ENCODE data around the gene PDCD1LG2. TPM values are rescaled to one million over a fixed set of nuclear protein-coding genes. Genes with fewer than 3 reads are reported as not detected.

The PDCD1LG2 gene
- total and polyA plus RNA-seq, 4 donors = 0.46 to 2.5 (median 1.3) TPM

DNA sequence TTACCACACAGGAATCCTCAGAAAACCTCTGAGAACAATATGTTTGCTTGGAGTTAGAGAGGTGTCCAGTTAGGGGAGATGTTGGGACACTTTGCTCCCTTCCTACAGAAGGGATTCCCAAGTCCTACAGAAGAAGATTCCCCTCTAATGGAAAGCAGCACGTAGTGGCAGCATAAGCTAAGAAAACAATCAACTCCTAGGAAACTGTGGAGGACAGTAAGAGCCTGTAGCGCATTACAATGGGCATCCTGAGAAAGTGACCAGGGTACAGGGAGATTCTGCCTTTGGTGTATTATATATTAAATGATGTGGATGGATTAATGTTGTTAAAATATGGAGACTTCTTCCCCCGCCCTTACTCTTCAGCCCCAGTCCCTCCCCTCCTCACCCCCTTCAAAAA is 104.7 kb downstream of the PDCD1LG2 start:
- no peaks in the 10 kb centered on the region for H3K36me3 ChIP-seq (ENCODE audit: control insufficient read depth in 4 of 4, insufficient read depth in 3 of 4, low read depth in 1 of 4, low read length in 3 of 4)
- DNase-seq (ENCODE audit: low spot score) = no peak
- no peak overlapping the region for H3K27ac ChIP-seq (ENCODE audit: low read depth in 1 of 2, low read length in 2 of 2)
- H3K4me3 ChIP-seq (ENCODE audit: low read depth in 1 of 3, low read length in 3 of 3) = no peak overlapping the region
- H3K9me3 ChIP-seq (ENCODE audit: control insufficient read depth in 4 of 4, low read length in 3 of 4) = no peaks in the 10 kb centered on the region
- no peak for TF ChIP-seq GABPA (IDR thresholded peaks at IDR 0.05 in 1 of 2, conservative IDR thresholded peaks at IDR 0.05 in 1 of 2)
- no peak for TF ChIP-seq RAD21 (IDR thresholded peaks at IDR 0.05)
- TF ChIP-seq ZBTB33 (IDR thresholded peaks at IDR 0.05) = no peak
- no peak for TF ChIP-seq HNF4G (IDR thresholded peaks at IDR 0.05)
- no peak for TF ChIP-seq EGR1 (IDR thresholded peaks at IDR 0.05; ENCODE audit: low read depth in 2 of 2)
- TF ChIP-seq, protein P1, sequence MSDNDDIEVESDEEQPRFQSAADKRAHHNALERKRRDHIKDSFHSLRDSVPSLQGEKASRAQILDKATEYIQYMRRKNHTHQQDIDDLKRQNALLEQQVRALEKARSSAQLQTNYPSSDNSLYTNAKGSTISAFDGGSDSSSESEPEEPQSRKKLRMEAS (IDR thresholded peaks at IDR 0.05) = no peak
- no peak for TF ChIP-seq NR2F2 (IDR thresholded peaks at IDR 0.05)
- no peak for TF ChIP-seq CTCF (IDR thresholded peaks at IDR 0.05; ENCODE audit: low read depth, low read length, missing input control)
- TF ChIP-seq TAF1 (conservative IDR thresholded peaks at IDR 0.05) = no peak
- TF ChIP-seq RXRA (IDR thresholded peaks at IDR 0.05) = no peak
- TF ChIP-seq FOXA1 (IDR thresholded peaks at IDR 0.05) = no peak
- TF ChIP-seq, protein P2, sequence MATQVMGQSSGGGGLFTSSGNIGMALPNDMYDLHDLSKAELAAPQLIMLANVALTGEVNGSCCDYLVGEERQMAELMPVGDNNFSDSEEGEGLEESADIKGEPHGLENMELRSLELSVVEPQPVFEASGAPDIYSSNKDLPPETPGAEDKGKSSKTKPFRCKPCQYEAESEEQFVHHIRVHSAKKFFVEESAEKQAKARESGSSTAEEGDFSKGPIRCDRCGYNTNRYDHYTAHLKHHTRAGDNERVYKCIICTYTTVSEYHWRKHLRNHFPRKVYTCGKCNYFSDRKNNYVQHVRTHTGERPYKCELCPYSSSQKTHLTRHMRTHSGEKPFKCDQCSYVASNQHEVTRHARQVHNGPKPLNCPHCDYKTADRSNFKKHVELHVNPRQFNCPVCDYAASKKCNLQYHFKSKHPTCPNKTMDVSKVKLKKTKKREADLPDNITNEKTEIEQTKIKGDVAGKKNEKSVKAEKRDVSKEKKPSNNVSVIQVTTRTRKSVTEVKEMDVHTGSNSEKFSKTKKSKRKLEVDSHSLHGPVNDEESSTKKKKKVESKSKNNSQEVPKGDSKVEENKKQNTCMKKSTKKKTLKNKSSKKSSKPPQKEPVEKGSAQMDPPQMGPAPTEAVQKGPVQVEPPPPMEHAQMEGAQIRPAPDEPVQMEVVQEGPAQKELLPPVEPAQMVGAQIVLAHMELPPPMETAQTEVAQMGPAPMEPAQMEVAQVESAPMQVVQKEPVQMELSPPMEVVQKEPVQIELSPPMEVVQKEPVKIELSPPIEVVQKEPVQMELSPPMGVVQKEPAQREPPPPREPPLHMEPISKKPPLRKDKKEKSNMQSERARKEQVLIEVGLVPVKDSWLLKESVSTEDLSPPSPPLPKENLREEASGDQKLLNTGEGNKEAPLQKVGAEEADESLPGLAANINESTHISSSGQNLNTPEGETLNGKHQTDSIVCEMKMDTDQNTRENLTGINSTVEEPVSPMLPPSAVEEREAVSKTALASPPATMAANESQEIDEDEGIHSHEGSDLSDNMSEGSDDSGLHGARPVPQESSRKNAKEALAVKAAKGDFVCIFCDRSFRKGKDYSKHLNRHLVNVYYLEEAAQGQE (IDR thresholded peaks at IDR 0.05) = no peak
- TF ChIP-seq, protein P3, sequence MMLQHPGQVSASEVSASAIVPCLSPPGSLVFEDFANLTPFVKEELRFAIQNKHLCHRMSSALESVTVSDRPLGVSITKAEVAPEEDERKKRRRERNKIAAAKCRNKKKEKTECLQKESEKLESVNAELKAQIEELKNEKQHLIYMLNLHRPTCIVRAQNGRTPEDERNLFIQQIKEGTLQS (IDR thresholded peaks at IDR 0.05) = no peak
- no peak for TF ChIP-seq SP1 (IDR thresholded peaks at IDR 0.05)
- no peaks in the 10 kb centered on the region for H3K27me3 ChIP-seq (ENCODE audit: control insufficient read depth in 4 of 4, insufficient read depth in 4 of 4, low read length in 3 of 4)
- H3K4me1 ChIP-seq (ENCODE audit: control insufficient read depth in 4 of 4, insufficient read depth in 4 of 4, low read length in 3 of 4) = no peaks in the 10 kb centered on the region
- H3K9ac ChIP-seq (ENCODE audit: low read depth in 1 of 2, low read length in 2 of 2) = no peak overlapping the region
- WGBS = 89% methylated on average over 3 of the region's 3 CpGs

GRCh38 chr9:5617749-5618148 is 107.4 kb downstream of the PDCD1LG2 start:
- H3K36me3 ChIP-seq (ENCODE audit: control insufficient read depth in 4 of 4, insufficient read depth in 3 of 4, low read depth in 1 of 4, low read length in 3 of 4) = no peaks in the 10 kb centered on the region
- no peaks in the 10 kb centered on the region for H3K4me1 ChIP-seq (ENCODE audit: control insufficient read depth in 4 of 4, insufficient read depth in 4 of 4, low read length in 3 of 4)
- no peak for DNase-seq (ENCODE audit: low spot score)
- H3K4me3 ChIP-seq (ENCODE audit: low read depth in 1 of 3, low read length in 3 of 3) = no peak overlapping the region
- H3K27ac ChIP-seq (ENCODE audit: low read depth in 1 of 2, low read length in 2 of 2) = no peak overlapping the region
- H3K27me3 ChIP-seq (ENCODE audit: control insufficient read depth in 4 of 4, insufficient read depth in 4 of 4, low read length in 3 of 4) = no peaks in the 10 kb centered on the region
- no peaks in the 10 kb centered on the region for H3K9me3 ChIP-seq (ENCODE audit: control insufficient read depth in 4 of 4, low read length in 3 of 4)
- H3K9ac ChIP-seq (ENCODE audit: low read depth in 1 of 2, low read length in 2 of 2) = no peak overlapping the region
- no peak for TF ChIP-seq RAD21 (IDR thresholded peaks at IDR 0.05)
- TF ChIP-seq SP1 (IDR thresholded peaks at IDR 0.05) = no peak
- TF ChIP-seq JUND (IDR thresholded peaks at IDR 0.05) = no peak
- no peak for TF ChIP-seq TAF1 (conservative IDR thresholded peaks at IDR 0.05)
- TF ChIP-seq, protein P2 (IDR thresholded peaks at IDR 0.05) = no peak
- TF ChIP-seq HNF4A (conservative IDR thresholded peaks at IDR 0.05) = no peak
- TF ChIP-seq HNF4G (IDR thresholded peaks at IDR 0.05) = no peak
- TF ChIP-seq RXRA (IDR thresholded peaks at IDR 0.05) = no peak
- TF ChIP-seq NR2F2 (IDR thresholded peaks at IDR 0.05) = no peak
- TF ChIP-seq CTCF (IDR thresholded peaks at IDR 0.05; ENCODE audit: low read depth, low read length, missing input control) = no peak
- TF ChIP-seq YY1 (IDR thresholded peaks at IDR 0.05) = no peak
- no peak for TF ChIP-seq EGR1 (IDR thresholded peaks at IDR 0.05; ENCODE audit: low read depth in 2 of 2)
- TF ChIP-seq FOXA1 (IDR thresholded peaks at IDR 0.05) = no peak
- TF ChIP-seq, protein P3 (IDR thresholded peaks at IDR 0.05) = no peak
